Measurements from ENCODE around the gene ZNF138. TPM values are rescaled to one million over a fixed set of nuclear protein-coding genes. Genes with fewer than 3 reads are reported as not detected.

Gene ZNF138
- polyA plus RNA-seq, 1 experiment, result 4.2 TPM

- ChIA-PET POLR2A (no interaction called here), CTCF (no interaction called here)
- DNase-seq (ENCODE audit: low read depth, low spot score), result no peak
- H3K27ac ChIP-seq (ENCODE audit: low read depth, low read length), result no peak overlapping the region
- H3K9me3 ChIP-seq (ENCODE audit: control insufficient read depth, insufficient read depth, low read length), result peaks cover 71% of the 10 kb centered on the region
- no peaks in the 10 kb centered on the region for H3K27me3 ChIP-seq (ENCODE audit: control insufficient read depth, insufficient read depth, low read length)
- no peak for TF ChIP-seq CTCF (IDR thresholded peaks at IDR 0.05; ENCODE audit: low read depth, low read length)
- H3K4me3 ChIP-seq (ENCODE audit: low read depth, low read length), result no peak overlapping the region
Measured at GRCh38 chr7:64873155-64873500, 78.9 kb downstream of the ZNF138 start.

GRCh38 chr7:64873517-64873916 lies 79.3 kb downstream of the ZNF138 start:
- H3K27me3 ChIP-seq (ENCODE audit: control insufficient read depth, insufficient read depth, low read length), result no peaks in the 10 kb centered on the region
- DNase-seq (ENCODE audit: low read depth, low spot score), result no peak
- ChIA-PET POLR2A (no interaction called here), CTCF (no interaction called here)
- peaks cover 72% of the 10 kb centered on the region for H3K9me3 ChIP-seq (ENCODE audit: control insufficient read depth, insufficient read depth, low read length)
- no peak overlapping the region for H3K4me3 ChIP-seq (ENCODE audit: low read depth, low read length)
- TF ChIP-seq CTCF (IDR thresholded peaks at IDR 0.05; ENCODE audit: low read depth, low read length), result no peak
- no peak overlapping the region for H3K27ac ChIP-seq (ENCODE audit: low read depth, low read length)

GRCh38 chr7:64874114-64874513 lies 79.9 kb downstream of the ZNF138 start:
- DNase-seq (ENCODE audit: low read depth, low spot score), result no peak
- no peak overlapping the region for H3K27ac ChIP-seq (ENCODE audit: low read depth, low read length)
- POLR2A ChIA-PET, result no interaction called here
- no peak for TF ChIP-seq CTCF (IDR thresholded peaks at IDR 0.05; ENCODE audit: low read depth, low read length)
- H3K9me3 ChIP-seq (ENCODE audit: control insufficient read depth, insufficient read depth, low read length), result peaks cover 74% of the 10 kb centered on the region
- H3K4me3 ChIP-seq (ENCODE audit: low read depth, low read length), result no peak overlapping the region
- CTCF ChIA-PET, result no interaction called here
- no peaks in the 10 kb centered on the region for H3K27me3 ChIP-seq (ENCODE audit: control insufficient read depth, insufficient read depth, low read length)

GRCh38 chr7:64874562-64875250 lies 80.5 kb downstream of the ZNF138 start:
- Histone ChIP-seq H3K9me3 (ENCODE audit: control insufficient read depth, insufficient read depth, low read length) (peaks cover 76% of the 10 kb centered on the region), H3K27me3 (ENCODE audit: control insufficient read depth, insufficient read depth, low read length) (no peaks in the 10 kb centered on the region), H3K4me3 (ENCODE audit: low read depth, low read length) (no peak overlapping the region), H3K27ac (ENCODE audit: low read depth, low read length) (no peak overlapping the region)
- POLR2A ChIA-PET, result no interaction called here
- DNase-seq (ENCODE audit: low read depth, low spot score), result no peak
- TF ChIP-seq CTCF (IDR thresholded peaks at IDR 0.05; ENCODE audit: low read depth, low read length), result no peak
- CTCF ChIA-PET, result no interaction called here

- H3K9me3 ChIP-seq (ENCODE audit: control insufficient read depth, insufficient read depth, low read length), result peaks cover 76% of the 10 kb centered on the region
- H3K27me3 ChIP-seq (ENCODE audit: control insufficient read depth, insufficient read depth, low read length), result no peaks in the 10 kb centered on the region
- no peak overlapping the region for H3K4me3 ChIP-seq (ENCODE audit: low read depth, low read length)
- ChIA-PET CTCF (no interaction called here), POLR2A (no interaction called here)
- H3K27ac ChIP-seq (ENCODE audit: low read depth, low read length), result no peak overlapping the region
- no peak for DNase-seq (ENCODE audit: low read depth, low spot score)
- TF ChIP-seq CTCF (IDR thresholded peaks at IDR 0.05; ENCODE audit: low read depth, low read length), result no peak
Measured at GRCh38 chr7:64875258-64875657, 81.0 kb downstream of the ZNF138 start.

Measured in AG04450 (cell line).